Measurements from ENCODE around the gene BOLA3. TPM values are rescaled to one million over a fixed set of nuclear protein-coding genes. Genes with fewer than 3 reads are reported as not detected.
A peak's percentile ranks its signal among the peaks of the same experiment; 100 is the strongest.

Gene BOLA3, protein sequence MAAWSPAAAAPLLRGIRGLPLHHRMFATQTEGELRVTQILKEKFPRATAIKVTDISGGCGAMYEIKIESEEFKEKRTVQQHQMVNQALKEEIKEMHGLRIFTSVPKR
- 69.7 TPM for total RNA-seq (2021; ENCODE audit: unreplicated experiment)
- polyA plus RNA-seq (2012; ENCODE audit: insufficient read length), result 61.6 TPM
- percentile 54 among the genes with signal in this experiment for Bru-seq, nascent RNA
- percentile 48 among the genes with signal in this experiment for BruChase-seq, experiment 1, labeled RNA remaining after a 2-hour chase
- BruChase-seq, experiment 2, labeled RNA remaining after a 6-hour chase, result percentile 53 among the genes with signal in this experiment
- long read RNA-seq, transcript BOLA3-205 (2 exons, 2,982 nt), result minor isoform, 13 of 112 reads
- long read RNA-seq, transcript BOLA3-201 (3 exons, 444 nt), result minor isoform, 17 of 112 reads
- long read RNA-seq, transcript BOLA3-204 (3 exons, 667 nt), result minor isoform, 21 of 112 reads
- long read RNA-seq, transcript BOLA3-202 (4 exons, 639 nt), result major isoform, 57 of 112 reads
- long read RNA-seq, partial matches to known transcripts, result 2 of 112 reads
- long read RNA-seq, other reads (novel, unspliced or antisense), result 2 of 112 reads

GRCh38 chr2:74147727-74148456, at the start of gene BOLA3:
Gene BOLA3 (minus strand): TSS chr2:74147912. CDS start chr2:74147874, 38 bp downstream.
- ChIA-PET POLR2A (interaction anchor here (0.7 kb wide), 1 partner anchor 305 kb away, joined by 3 read pairs; no protein-coding TSS in a partner anchor), CTCF (interaction anchor here (0.6 to 1.0 kb wide), 5 partner anchors 19 to 160 kb away, joined by 3 to 8 read pairs (median 5); no protein-coding TSS in a partner anchor)
- H3K36me3 ChIP-seq (ENCODE audit: control insufficient read depth, insufficient read depth, low read length), result peaks cover 12% of the 10 kb centered on the region
- no peaks in the 10 kb centered on the region for H3K27me3 ChIP-seq (ENCODE audit: control insufficient read depth, insufficient read depth, low read length)
- H3K27ac ChIP-seq (ENCODE audit: low read length), result peak within 1 kb of the TSS; percentile 89
- BruUV-seq (replicated peaks), result no TSS peak
- DNase-seq (ENCODE audit: low read depth, low spot score), result peak; percentile 20
- H3K4me1 ChIP-seq (ENCODE audit: control insufficient read depth, insufficient read depth, low read length), result peaks cover 10% of the 10 kb centered on the region; the same call in 1 of the 2 replicates
- H3K9me3 ChIP-seq (ENCODE audit: control insufficient read depth, insufficient read depth, low read depth, low read length), result no peaks in the 10 kb centered on the region
- TF ChIP-seq TCF7L2 (IDR thresholded peaks at IDR 0.05; ENCODE audit: low read depth, low read length) (no peak), SIN3A (IDR thresholded peaks at IDR 0.05; ENCODE audit: borderline replicate concordance, insufficient read depth, low read depth, low read length) (peak; percentile 91; the same call in 1 of the 2 replicates), POLR2AphosphoS5 (IDR thresholded peaks at IDR 0.05; ENCODE audit: low read depth, low read length) (peak; percentile 64; the same call in 1 of the 2 replicates)
- TF ChIP-seq, protein P1, sequence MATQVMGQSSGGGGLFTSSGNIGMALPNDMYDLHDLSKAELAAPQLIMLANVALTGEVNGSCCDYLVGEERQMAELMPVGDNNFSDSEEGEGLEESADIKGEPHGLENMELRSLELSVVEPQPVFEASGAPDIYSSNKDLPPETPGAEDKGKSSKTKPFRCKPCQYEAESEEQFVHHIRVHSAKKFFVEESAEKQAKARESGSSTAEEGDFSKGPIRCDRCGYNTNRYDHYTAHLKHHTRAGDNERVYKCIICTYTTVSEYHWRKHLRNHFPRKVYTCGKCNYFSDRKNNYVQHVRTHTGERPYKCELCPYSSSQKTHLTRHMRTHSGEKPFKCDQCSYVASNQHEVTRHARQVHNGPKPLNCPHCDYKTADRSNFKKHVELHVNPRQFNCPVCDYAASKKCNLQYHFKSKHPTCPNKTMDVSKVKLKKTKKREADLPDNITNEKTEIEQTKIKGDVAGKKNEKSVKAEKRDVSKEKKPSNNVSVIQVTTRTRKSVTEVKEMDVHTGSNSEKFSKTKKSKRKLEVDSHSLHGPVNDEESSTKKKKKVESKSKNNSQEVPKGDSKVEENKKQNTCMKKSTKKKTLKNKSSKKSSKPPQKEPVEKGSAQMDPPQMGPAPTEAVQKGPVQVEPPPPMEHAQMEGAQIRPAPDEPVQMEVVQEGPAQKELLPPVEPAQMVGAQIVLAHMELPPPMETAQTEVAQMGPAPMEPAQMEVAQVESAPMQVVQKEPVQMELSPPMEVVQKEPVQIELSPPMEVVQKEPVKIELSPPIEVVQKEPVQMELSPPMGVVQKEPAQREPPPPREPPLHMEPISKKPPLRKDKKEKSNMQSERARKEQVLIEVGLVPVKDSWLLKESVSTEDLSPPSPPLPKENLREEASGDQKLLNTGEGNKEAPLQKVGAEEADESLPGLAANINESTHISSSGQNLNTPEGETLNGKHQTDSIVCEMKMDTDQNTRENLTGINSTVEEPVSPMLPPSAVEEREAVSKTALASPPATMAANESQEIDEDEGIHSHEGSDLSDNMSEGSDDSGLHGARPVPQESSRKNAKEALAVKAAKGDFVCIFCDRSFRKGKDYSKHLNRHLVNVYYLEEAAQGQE (IDR thresholded peaks at IDR 0.05; ENCODE audit: insufficient read depth in 1 of 2, low read depth in 2 of 2, low read length in 1 of 2), result 0 out of 4 replicates have a peak, but pooled peaks of 1 of the 2 experiments have one; percentile 42
- TF ChIP-seq, protein P2, sequence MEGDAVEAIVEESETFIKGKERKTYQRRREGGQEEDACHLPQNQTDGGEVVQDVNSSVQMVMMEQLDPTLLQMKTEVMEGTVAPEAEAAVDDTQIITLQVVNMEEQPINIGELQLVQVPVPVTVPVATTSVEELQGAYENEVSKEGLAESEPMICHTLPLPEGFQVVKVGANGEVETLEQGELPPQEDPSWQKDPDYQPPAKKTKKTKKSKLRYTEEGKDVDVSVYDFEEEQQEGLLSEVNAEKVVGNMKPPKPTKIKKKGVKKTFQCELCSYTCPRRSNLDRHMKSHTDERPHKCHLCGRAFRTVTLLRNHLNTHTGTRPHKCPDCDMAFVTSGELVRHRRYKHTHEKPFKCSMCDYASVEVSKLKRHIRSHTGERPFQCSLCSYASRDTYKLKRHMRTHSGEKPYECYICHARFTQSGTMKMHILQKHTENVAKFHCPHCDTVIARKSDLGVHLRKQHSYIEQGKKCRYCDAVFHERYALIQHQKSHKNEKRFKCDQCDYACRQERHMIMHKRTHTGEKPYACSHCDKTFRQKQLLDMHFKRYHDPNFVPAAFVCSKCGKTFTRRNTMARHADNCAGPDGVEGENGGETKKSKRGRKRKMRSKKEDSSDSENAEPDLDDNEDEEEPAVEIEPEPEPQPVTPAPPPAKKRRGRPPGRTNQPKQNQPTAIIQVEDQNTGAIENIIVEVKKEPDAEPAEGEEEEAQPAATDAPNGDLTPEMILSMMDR (IDR thresholded peaks at IDR 0.05), result peak; percentile 97
- peak; percentile 97 for ATAC-seq
- peak within 1 kb of the TSS; percentile 82 to 88 for H3K4me3 ChIP-seq (ENCODE audit: low read depth in 2 of 2, low read length in 2 of 2)
- in situ Hi-C loops (cut with HindIII; ENCODE audit: low pct_unique_long_range_greater_than_20kb, low sequenced_read_pairs) (no loop called here), intact Hi-C loops (cut with micrococcal nuclease; ENCODE audit: unreplicated experiment) (no loop called here)

- no TSS peak for BruUV-seq (replicated peaks)
- H3K36me3 ChIP-seq (ENCODE audit: control insufficient read depth, insufficient read depth, low read length), result peaks cover under 1% of the 10 kb centered on the region
- no peak overlapping the region for H3K4me3 ChIP-seq (ENCODE audit: low read depth in 2 of 2, low read length in 2 of 2)
- ChIA-PET POLR2A (interaction anchor here (1.5 kb wide), 1 partner anchor 19 kb away, joined by 3 read pairs; the partner anchor contains the start of gene MOB1A), CTCF (no interaction called here)
- TF ChIP-seq, protein P2 (IDR thresholded peaks at IDR 0.05), result no peak
- TF ChIP-seq, protein P1 (IDR thresholded peaks at IDR 0.05; ENCODE audit: insufficient read depth in 1 of 2, low read depth in 2 of 2, low read length in 1 of 2), result no peak
- TF ChIP-seq SIN3A (IDR thresholded peaks at IDR 0.05; ENCODE audit: borderline replicate concordance, insufficient read depth, low read depth, low read length) (no peak), TCF7L2 (IDR thresholded peaks at IDR 0.05; ENCODE audit: low read depth, low read length) (no peak), POLR2AphosphoS5 (IDR thresholded peaks at IDR 0.05; ENCODE audit: low read depth, low read length) (no peak)
- peak overlapping the region; percentile 88 for H3K27ac ChIP-seq (ENCODE audit: low read length)
- H3K27me3 ChIP-seq (ENCODE audit: control insufficient read depth, insufficient read depth, low read length), result no peaks in the 10 kb centered on the region
- no peaks in the 10 kb centered on the region for H3K9me3 ChIP-seq (ENCODE audit: control insufficient read depth, insufficient read depth, low read depth, low read length)
- intact Hi-C loops (cut with micrococcal nuclease; ENCODE audit: unreplicated experiment), result no loop called here
- ATAC-seq, result no peak
- H3K4me1 ChIP-seq (ENCODE audit: control insufficient read depth, insufficient read depth, low read length), result peaks cover 27% of the 10 kb centered on the region
- no peak for DNase-seq (ENCODE audit: low read depth, low spot score)
- in situ Hi-C loops (cut with HindIII; ENCODE audit: low pct_unique_long_range_greater_than_20kb, low sequenced_read_pairs), result no loop called here
Measured at GRCh38 chr2:74197049-74197448, 49.3 kb upstream of the BOLA3 start.
